HepG2 (cell line): Measurements from ENCODE around the gene EEF1AKMT3.

Experiments used
- EED ChIP-seq: sonication (generic); formaldehyde crosslinking; IDR thresholded peaks from 2 replicates; pipeline ENCODE4 v1.5.0; 2020; ENCODE audit warnings: mild to moderate bottlenecking, missing genetic modification reagents
- EZH2 ChIP-seq: conservative IDR thresholded peaks from 2 replicates; pipeline ENCODE4 v1.6.1; 2012; ENCODE audit warnings: mild to moderate bottlenecking, low read depth, low read length, moderate library complexity
- NFRKB ChIP-seq: fragments of 450-650 bp; IDR thresholded peaks from 2 replicates; pipeline ENCODE4 v1.6.1; 2017
- POLR2A ChIP-seq, 2 experiments: IDR thresholded peaks; 2 replicates each; pipeline ENCODE4 v1.6.1; 2011; ENCODE audit warnings: low read depth in 2 of 2, low read length in 2 of 2, mild to moderate bottlenecking in 1 of 2, moderate library complexity in 1 of 2; ENCODE audit not compliant: insufficient read depth in 1 of 2
- TAF1 ChIP-seq: sonication (generic); formaldehyde crosslinking; IDR thresholded peaks from 2 replicates; pipeline ENCODE4 v1.4.0; 2020; ENCODE audit warnings: missing genetic modification reagents
- TARDBP ChIP-seq: sonication (generic); formaldehyde crosslinking; IDR thresholded peaks from 2 replicates; pipeline ENCODE4 v1.8.0; 2022; ENCODE audit warnings: mild to moderate bottlenecking, missing genetic modification reagents
- TCF7L2 ChIP-seq: IDR thresholded peaks from 2 replicates; pipeline ENCODE4 v1.6.1; 2011; ENCODE audit warnings: mild to moderate bottlenecking, low read depth, low read length, moderate library complexity
- ZFX ChIP-seq: sonication (generic); formaldehyde crosslinking; IDR thresholded peaks from 2 replicates; pipeline ENCODE4 v1.4.0; 2020; ENCODE audit warnings: mild to moderate bottlenecking, low read depth, missing genetic modification reagents, moderate library complexity
- ZNF282 ChIP-seq: fragments of 450-650 bp; IDR thresholded peaks from 2 replicates; pipeline ENCODE4 v1.6.1; 2018; ENCODE audit not compliant: partially characterized antibody
- TF ChIP-seq, protein P1 (sequence below): sonication (generic); formaldehyde crosslinking; IDR thresholded peaks from 2 replicates; pipeline ENCODE4 v1.8.1; 2023; ENCODE audit warnings: missing genetic modification reagents, mild to moderate bottlenecking, borderline replicate concordance
- TF ChIP-seq, protein P2 (sequence below), 2 experiments: IDR thresholded peaks; 2 replicates each; pipeline ENCODE4 v1.6.1; 2011 to 2012; ENCODE audit warnings: low read length in 2 of 2, borderline replicate concordance in 1 of 2, low read depth in 1 of 2, mild to moderate bottlenecking in 1 of 2, moderate library complexity in 1 of 2

GRCh38 chr12:57802607-57803006, 30.2 kb downstream of the EEF1AKMT3 start:
- TF ChIP-seq NFRKB (no peak), EED (CRISPR knock-in tag) (no peak), EZH2 (no peak), TARDBP (CRISPR knock-in tag) (no peak), POLR2A (IDR thresholded peaks at IDR 0.05; ENCODE audit: insufficient read depth in 1 of 2, low read depth in 2 of 2, low read length in 2 of 2) (no peak), ZFX (no peak), ZNF282 (no peak), TCF7L2 (no peak), TAF1 (no peak)
- TF ChIP-seq, protein P1, sequence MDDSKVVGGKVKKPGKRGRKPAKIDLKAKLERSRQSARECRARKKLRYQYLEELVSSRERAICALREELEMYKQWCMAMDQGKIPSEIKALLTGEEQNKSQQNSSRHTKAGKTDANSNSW (CRISPR knock-in tag): no peak
- TF ChIP-seq, protein P2, sequence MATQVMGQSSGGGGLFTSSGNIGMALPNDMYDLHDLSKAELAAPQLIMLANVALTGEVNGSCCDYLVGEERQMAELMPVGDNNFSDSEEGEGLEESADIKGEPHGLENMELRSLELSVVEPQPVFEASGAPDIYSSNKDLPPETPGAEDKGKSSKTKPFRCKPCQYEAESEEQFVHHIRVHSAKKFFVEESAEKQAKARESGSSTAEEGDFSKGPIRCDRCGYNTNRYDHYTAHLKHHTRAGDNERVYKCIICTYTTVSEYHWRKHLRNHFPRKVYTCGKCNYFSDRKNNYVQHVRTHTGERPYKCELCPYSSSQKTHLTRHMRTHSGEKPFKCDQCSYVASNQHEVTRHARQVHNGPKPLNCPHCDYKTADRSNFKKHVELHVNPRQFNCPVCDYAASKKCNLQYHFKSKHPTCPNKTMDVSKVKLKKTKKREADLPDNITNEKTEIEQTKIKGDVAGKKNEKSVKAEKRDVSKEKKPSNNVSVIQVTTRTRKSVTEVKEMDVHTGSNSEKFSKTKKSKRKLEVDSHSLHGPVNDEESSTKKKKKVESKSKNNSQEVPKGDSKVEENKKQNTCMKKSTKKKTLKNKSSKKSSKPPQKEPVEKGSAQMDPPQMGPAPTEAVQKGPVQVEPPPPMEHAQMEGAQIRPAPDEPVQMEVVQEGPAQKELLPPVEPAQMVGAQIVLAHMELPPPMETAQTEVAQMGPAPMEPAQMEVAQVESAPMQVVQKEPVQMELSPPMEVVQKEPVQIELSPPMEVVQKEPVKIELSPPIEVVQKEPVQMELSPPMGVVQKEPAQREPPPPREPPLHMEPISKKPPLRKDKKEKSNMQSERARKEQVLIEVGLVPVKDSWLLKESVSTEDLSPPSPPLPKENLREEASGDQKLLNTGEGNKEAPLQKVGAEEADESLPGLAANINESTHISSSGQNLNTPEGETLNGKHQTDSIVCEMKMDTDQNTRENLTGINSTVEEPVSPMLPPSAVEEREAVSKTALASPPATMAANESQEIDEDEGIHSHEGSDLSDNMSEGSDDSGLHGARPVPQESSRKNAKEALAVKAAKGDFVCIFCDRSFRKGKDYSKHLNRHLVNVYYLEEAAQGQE (IDR thresholded peaks at IDR 0.05; ENCODE audit: borderline replicate concordance in 1 of 2, low read depth in 1 of 2, low read length in 2 of 2): no peak
